ENCODE data around the gene POLRMT.

Gene POLRMT

GRCh38 chr19:577439-578392, 55.6 kb downstream of the POLRMT start:
- DNase-seq (ENCODE audit: low spot score) = no peak

DNA sequence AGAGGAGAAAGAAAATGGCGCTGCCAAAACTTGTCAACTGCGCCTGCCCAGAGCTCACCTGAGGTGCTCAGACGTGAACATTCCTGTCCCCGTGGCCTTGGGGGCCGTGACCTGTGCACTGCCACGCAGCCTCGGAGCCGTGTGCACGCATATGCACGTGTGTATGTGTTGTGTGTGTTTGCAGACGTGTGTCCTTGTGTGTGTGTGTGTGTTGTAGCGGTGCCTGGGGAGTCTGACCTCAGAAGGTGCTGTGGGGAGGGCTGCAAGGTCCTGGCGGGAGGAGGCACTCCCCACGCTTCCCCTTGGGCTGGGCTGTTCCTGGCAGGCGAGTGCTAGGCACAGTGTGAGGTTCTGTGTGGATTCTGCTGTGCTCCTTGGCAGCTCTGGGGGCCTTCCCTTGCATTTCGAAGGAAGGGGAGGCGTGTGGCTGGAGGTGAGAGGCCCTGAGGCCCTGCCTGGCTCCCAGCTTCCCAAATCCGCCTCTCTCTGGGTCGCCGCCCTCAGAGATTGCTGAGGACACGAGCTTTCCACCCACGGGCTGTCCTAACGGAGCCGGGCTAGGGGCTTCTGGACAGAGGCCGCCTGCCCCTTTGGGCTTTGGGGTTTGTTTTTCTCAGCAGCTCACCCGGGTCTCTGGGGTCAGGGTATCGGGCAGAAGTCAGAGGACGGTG, 56.4 kb downstream of the POLRMT start:
- no peak for DNase-seq (ENCODE audit: low spot score)

GRCh38 chr19:575527-576506, 57.5 kb downstream of the POLRMT start:
- DNase-seq (ENCODE audit: low spot score) = no peak

DNA sequence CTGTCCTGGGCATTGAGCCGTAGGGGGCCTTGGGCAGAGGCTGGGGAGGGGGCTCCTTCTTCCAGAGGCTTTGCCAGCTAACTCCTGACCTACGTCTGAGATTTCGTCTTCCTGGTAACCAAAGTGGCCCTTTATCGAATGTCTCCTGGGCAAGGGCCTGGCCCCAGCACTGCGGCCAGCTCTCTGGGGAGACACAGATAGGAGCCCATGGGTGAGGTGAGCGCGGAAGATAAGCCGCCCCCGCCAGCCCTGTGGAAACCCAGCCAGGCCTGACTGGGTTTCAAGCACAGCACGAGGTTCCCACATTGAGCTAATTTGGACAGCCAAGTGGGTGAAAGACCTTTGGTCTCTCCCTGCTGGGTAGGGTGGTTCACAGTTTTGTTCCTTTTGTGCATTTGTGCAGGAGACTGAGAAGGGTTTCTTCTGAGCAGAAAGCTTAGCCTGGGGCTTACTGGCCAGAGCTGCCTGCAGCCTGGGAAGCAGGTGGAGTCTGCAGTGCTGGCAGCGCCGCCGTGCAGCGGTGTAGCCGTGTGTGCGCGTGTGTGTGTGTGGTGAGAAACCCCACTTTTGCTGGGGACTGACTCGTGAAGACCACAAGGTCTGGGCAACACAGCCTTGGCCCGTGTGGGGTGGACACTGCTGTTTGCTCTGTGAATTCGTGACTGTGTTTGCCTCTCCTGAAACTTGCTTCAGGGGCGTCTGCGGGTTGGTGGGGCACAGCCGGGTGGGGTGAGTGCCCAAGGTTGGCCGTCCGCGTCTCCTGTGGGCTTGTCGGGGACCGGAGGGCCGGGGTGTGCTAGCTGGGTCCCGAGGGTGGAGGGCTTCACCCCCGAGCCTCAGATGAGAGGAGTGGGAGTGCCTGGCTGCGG, 58.4 kb downstream of the POLRMT start:
- no peak for DNase-seq (ENCODE audit: low spot score)

- no peak for DNase-seq (ENCODE audit: low spot score)
Measured at GRCh38 chr19:573519-573825, 59.9 kb downstream of the POLRMT start.

DNA sequence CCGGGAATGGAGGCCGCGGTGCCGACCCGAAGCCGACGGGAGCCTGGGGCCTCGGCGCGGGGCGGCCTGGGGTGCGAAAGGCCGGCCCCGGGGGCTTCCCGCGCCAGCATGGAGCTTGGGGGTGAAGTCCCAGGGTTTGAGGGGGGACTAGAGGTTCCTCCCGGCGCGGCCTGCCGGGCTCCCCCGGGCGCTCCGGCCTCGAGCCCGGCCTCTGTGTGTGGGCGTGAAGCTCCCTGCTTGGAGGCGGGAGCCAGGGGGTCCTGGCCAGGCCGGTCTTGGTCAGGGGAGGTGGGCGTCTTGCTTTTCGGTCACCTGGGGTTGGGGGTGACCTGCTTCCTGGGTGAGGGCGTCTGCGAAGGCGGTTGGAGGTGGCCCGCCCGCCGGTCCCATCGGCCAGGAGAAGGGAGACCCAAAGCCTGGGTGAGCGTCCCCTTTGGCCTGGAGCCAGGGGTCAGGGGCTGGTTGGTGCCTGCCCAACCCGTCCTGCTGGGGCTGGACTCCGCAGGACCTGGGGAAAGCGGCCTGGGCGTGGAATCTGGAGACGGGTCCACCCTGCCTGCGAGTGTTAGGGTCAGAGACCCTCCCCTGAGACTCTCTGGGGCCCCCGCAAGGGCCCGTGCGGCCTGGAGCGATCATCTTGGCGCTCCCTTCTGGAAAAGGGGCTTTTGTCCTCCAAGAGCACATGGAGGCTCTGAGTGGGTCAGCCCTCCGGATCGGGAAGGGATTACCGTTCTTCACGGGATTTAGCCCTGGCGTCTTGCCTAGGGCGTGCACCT, 60.4 kb downstream of the POLRMT start:
- no peak for DNase-seq (ENCODE audit: low spot score)

- DNase-seq (ENCODE audit: low spot score) = peak; percentile 96
Measured at GRCh38 chr19:572140-572742, 61.1 kb downstream of the POLRMT start, which contains the start of gene BSG. TSS of gene BSG (plus strand) at chr19:572596. CDS start at chr19:572635, 39 bp downstream.

DNA sequence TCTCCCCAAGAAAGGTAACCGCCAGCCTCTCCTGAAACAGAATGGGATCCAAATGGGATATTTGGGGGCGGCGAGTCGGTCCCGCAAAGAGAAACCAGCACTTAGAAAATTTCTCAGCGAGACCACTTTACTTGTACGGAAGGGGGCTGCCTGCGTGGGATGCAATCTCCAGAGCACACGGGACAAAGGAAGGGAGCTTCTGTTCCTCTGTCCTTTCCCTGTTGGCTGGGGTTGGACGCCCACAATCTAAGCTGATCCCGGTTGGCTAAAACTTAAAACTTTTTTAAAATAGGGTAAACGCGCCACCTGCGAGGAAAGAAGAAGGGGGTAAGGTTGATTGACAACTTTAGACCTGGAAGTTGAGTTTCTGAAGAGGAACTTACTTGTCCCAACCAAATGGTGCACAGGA, 61.8 kb downstream of the POLRMT start:
- no peak for DNase-seq (ENCODE audit: low spot score)

DNA sequence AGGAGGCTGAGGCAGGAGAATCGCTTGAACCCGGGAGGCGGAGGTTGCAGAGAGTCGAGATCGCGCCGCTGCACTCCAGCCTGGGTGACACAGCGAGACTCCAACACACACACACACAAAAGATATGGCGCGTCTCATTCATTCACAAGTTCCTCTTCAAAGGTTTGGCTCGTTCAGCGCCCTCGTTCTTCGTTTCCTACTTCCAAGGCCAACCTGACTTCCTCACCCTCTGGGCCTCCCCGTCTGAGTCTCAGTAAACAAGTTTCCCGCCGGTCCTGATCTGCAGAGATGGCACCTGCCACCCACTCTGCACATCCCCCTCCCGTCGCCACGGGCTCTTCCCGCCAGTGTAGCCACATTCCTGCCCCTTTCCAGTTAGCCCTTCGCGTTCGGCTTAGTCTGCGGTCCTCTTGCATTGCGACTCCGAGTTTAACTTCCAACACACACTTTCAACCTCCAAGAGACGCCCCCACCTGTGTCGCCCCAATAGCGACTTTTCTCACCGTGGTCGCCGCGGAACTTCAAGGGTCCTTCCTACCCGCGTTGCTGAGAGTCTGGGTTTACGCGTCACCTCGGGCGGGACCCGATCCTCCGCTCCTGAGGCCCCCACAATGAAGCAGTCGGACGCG, 62.3 kb downstream of the POLRMT start:
- DNase-seq (ENCODE audit: low spot score) = no peak

DNA sequence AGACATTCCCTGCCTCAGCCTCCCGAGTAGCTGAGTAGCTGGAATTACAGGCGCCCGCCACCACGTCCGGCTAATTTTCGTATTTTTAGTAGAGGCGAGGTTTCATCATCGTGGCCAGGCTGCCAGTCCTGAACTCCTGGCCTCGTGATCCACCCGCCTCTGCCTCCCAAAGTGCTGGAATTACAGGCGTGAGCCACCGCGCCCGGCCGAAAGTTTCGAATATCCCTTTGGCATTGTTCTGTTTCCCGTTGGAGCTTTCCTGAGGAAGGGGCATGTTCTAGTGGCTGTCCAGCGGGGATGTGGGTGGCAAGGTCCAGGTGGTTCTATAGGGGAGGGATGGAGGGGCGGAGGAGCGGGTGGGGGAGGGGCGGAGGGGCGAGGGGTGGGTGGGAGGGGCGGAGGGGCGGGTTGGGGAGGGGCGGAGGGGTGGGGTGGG, 63.1 kb downstream of the POLRMT start:
- DNase-seq (ENCODE audit: low spot score) = no peak

DNA sequence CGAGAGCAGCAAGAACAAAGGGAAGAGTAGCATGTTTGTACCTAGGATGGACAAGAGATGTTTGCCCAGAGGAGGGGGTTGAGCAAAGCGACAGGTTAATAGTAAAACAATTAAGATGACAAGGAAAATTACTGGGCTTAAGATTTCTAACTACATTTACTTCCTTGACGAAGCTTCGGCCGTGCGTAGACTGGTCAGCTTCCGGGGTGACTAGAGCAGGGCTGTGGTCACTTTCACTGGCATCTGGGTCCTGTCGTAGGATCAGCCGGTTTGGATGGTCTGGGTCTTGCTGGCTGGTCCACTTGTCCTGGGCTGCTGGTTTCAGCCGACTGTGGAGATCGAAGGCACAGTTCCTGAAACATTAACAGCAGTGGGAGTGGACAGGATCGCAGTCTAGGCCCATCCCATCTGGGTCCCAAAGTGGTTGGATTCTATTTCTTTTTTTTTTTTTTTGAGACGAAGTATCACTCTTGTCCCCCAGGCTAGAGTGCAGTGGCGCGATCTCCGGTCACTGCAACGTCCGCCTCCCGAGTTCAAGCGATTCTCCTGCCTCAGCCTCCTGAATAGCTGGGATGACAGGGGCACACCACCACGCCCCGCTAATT, 65.9 kb downstream of the POLRMT start:
- no peak for DNase-seq (ENCODE audit: low spot score)
